PC-3 (cell line): ENCODE data around the gene SORBS2. TPM values are rescaled to one million over a fixed set of nuclear protein-coding genes. Genes with fewer than 3 reads are reported as not detected.

Source experiments
- ATAC-seq: fragments of 200-7000 bp; cut with Tn5 transposase; 2 replicates; pipeline ENCODE4 v1.9.1; 2020; ENCODE audit warnings: mild to moderate bottlenecking, moderate library complexity
- BruUV-seq: library from RNA; stranded (reverse); fragments of 400-500 nt; replicated peaks from 2 replicates; lab custom pipeline; 2021; lab: Mats Ljungman, UMichigan
- CTCF ChIA-PET: fragments of 300-600 bp; sonication (Branson Sonifier 250); formaldehyde crosslinking; loops from one replicate; lab custom pipeline; 2022; ENCODE audit warnings: antibody characterized with exemption; lab: Charles Lee
- POLR2A ChIA-PET: fragments of 300-600 bp; sonication (Branson Sonifier 250); formaldehyde crosslinking; loops from one replicate; lab custom pipeline; 2022; ENCODE audit warnings: antibody characterized with exemption; ENCODE audit not compliant: unreplicated experiment; lab: Charles Lee
- DNase-seq: peaks from one replicate; pipeline ENCODE4 v3.0.0-alpha.2; 2015
- H2AFZ ChIP-seq: fragments of 300-600 bp; sonication (generic); 2 replicates; pipeline ENCODE4 v1.6.0; 2016; ENCODE audit warnings: antibody characterized with exemption, low read length
- H3F3A ChIP-seq: fragments of 300-600 bp; sonication (generic); one replicate; pipeline ENCODE4 v1.6.0; 2017; ENCODE audit warnings: antibody characterized with exemption, low read length, control low read depth, mild to moderate bottlenecking; ENCODE audit not compliant: unreplicated experiment
- H3K27ac ChIP-seq: fragments of 300-600 bp; sonication (generic); 2 replicates; pipeline ENCODE4 v1.5.1; 2016; ENCODE audit warnings: mild to moderate bottlenecking, low read length
- H3K27me3 ChIP-seq: fragments of 300-600 bp; sonication (generic); 2 replicates; pipeline ENCODE4 v1.6.1; 2016; ENCODE audit warnings: low read length, mixed read lengths
- H3K36me3 ChIP-seq: fragments of 300-600 bp; sonication (generic); 2 replicates; pipeline ENCODE4 v1.6.1; 2016; ENCODE audit warnings: low read depth, mixed run types, low read length, mixed read lengths
- H3K4me1 ChIP-seq: fragments of 300-600 bp; sonication (generic); 2 replicates; pipeline ENCODE4 v1.5.1; 2016; ENCODE audit warnings: low read length; ENCODE audit not compliant: insufficient read depth
- H3K4me2 ChIP-seq: fragments of 300-600 bp; sonication (generic); 2 replicates; pipeline ENCODE4 v1.6.0; 2016; ENCODE audit warnings: low read length
- H3K4me3 ChIP-seq: fragments of 300-600 bp; sonication (generic); 2 replicates; pipeline ENCODE4 v1.5.1; 2016; ENCODE audit warnings: mild to moderate bottlenecking, low read length, mixed read lengths
- H3K79me2 ChIP-seq: fragments of 300-600 bp; sonication (generic); 2 replicates; pipeline ENCODE4 v1.6.1; 2017; ENCODE audit warnings: low read length, mixed read lengths
- H3K9ac ChIP-seq: fragments of 300-600 bp; sonication (generic); 2 replicates; pipeline ENCODE4 v1.6.0; 2016; ENCODE audit warnings: mild to moderate bottlenecking, low read length
- H3K9me2 ChIP-seq: fragments of 300-600 bp; sonication (generic); replicated peaks from 2 replicates; pipeline ENCODE4 v1.6.1; 2016; ENCODE audit warnings: mixed run types, low read length, mixed read lengths
- H3K9me3 ChIP-seq: fragments of 300-600 bp; sonication (generic); 2 replicates; pipeline ENCODE4 v1.6.1; 2016; ENCODE audit warnings: low read length, mixed read lengths
- H4K20me1 ChIP-seq: fragments of 300-600 bp; sonication (generic); 2 replicates; pipeline ENCODE4 v1.6.1; 2016; ENCODE audit warnings: low read length, mixed read lengths
- EZH2 ChIP-seq: fragments of 300-600 bp; sonication (generic); IDR thresholded peaks from one replicate; pipeline ENCODE4 v1.6.1; 2017; ENCODE audit warnings: antibody characterized with exemption, mild to moderate bottlenecking, low read length; ENCODE audit not compliant: unreplicated experiment
- EZH2phosphoT487 ChIP-seq: fragments of 300-600 bp; sonication (generic); IDR thresholded peaks from 2 replicates; pipeline ENCODE4 v1.6.1; 2018; ENCODE audit warnings: mild to moderate bottlenecking, antibody characterized with exemption, low read length, borderline replicate concordance
- intact Hi-C: fragments of 100-400 bp; cut with micrococcal nuclease; formaldehyde crosslinking; loops from 2 replicates; pipeline ENCODE4 v1.9.0; 2023
- total RNA-seq: library from RNA; depleted of rRNA; stranded (reverse); fragments of >200 nt; gene quantifications from 2 replicates; pipeline ENCODE4 v1.2.3, GENCODE V29; 2014
- TF ChIP-seq, protein P1 (sequence below): fragments of 300-600 bp; sonication (generic); conservative IDR thresholded peaks from 2 replicates; pipeline ENCODE4 v1.5.1; 2017; ENCODE audit warnings: antibody characterized with exemption, low read depth, mild to moderate bottlenecking, low read length

SORBS2 gene
- total RNA-seq, 1 experiment from 2014 or later = 3.6 TPM

DNA sequence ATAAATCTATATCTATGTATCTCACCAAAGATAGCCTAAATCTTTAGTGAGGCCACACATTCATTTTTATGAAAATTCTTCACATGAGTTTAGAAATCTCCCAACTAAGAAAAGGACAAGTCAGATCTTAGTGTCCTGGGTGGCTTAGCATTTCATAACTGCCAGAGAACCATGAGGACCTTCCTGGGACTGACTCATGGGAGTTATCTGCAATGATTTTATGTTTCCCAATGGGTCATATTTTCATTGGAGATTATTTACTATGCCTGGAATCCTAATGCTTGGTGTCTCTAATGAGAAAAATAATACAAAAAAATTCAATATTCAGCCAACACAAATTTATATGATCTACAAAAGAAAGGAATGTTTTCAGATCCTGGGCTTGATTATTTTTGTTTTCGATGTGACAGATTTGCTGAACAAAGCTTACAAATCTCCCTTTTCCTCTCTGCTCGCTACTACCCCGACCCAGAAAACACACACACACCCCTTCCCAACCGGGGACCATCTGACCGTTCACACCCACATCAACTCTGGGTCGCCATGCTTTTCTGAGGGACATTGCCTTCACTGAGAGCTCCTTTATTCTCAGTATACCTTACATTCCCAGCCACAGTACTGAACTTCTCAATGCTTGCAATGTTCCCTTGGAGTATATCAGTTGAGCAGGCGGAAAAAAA, 40.1 kb downstream of the SORBS2 start:
- intact Hi-C loops = loop anchor here (10.0 kb wide), 1 partner anchor 127 kb away; no protein-coding TSS in a partner anchor
- Histone ChIP-seq H3F3A (no peaks in the 10 kb centered on the region), H2AFZ (no peak overlapping the region), H3K4me3 (no peak overlapping the region), H3K36me3 (no peaks in the 10 kb centered on the region), H3K9ac (no peak overlapping the region), H3K9me2 (no peaks in the 10 kb centered on the region), H3K9me3 (no peaks in the 10 kb centered on the region), H3K4me1 (peaks cover 25% of the 10 kb centered on the region), H3K4me2 (no peak overlapping the region), H3K27ac (no peak overlapping the region), H3K79me2 (no peaks in the 10 kb centered on the region), H3K27me3 (no peaks in the 10 kb centered on the region), H4K20me1 (no peaks in the 10 kb centered on the region)
- BruUV-seq = no TSS peak
- ATAC-seq (no peak), DNase-seq (no peak)
- CTCF ChIA-PET = no interaction called here
- POLR2A ChIA-PET = no interaction called here
- TF ChIP-seq EZH2 (no peak), EZH2phosphoT487 (no peak)
- TF ChIP-seq, protein P1, sequence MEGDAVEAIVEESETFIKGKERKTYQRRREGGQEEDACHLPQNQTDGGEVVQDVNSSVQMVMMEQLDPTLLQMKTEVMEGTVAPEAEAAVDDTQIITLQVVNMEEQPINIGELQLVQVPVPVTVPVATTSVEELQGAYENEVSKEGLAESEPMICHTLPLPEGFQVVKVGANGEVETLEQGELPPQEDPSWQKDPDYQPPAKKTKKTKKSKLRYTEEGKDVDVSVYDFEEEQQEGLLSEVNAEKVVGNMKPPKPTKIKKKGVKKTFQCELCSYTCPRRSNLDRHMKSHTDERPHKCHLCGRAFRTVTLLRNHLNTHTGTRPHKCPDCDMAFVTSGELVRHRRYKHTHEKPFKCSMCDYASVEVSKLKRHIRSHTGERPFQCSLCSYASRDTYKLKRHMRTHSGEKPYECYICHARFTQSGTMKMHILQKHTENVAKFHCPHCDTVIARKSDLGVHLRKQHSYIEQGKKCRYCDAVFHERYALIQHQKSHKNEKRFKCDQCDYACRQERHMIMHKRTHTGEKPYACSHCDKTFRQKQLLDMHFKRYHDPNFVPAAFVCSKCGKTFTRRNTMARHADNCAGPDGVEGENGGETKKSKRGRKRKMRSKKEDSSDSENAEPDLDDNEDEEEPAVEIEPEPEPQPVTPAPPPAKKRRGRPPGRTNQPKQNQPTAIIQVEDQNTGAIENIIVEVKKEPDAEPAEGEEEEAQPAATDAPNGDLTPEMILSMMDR = no peak

DNA sequence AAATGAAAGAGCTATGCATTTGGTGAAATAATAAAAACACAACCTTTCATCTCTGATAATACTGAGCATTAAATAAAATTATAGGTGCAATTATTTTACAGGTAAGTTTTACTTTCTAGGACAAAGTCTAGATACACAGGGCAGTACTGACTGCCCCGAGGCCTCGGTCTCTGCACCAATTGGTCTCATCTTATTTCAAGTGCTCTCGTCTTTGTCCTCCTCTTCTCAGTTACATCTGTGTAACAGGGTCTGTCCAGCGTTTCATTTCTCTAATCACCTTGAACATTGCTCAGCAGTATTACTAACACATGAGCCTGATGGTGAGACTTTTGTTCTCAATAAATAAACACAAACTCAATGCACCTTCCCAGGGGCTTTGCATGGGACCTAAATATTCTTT, 44.5 kb downstream of the SORBS2 start:
- H3K27ac ChIP-seq = no peak overlapping the region
- no peak overlapping the region for H3K9ac ChIP-seq
- intact Hi-C loops = no loop called here
- no TSS peak for BruUV-seq
- H3K79me2 ChIP-seq = no peaks in the 10 kb centered on the region
- no peaks in the 10 kb centered on the region for H4K20me1 ChIP-seq
- no peak overlapping the region for H3K4me3 ChIP-seq
- H3K27me3 ChIP-seq = no peaks in the 10 kb centered on the region
- no peaks in the 10 kb centered on the region for H3F3A ChIP-seq
- no peaks in the 10 kb centered on the region for H3K36me3 ChIP-seq
- TF ChIP-seq EZH2 = no peak
- TF ChIP-seq, protein P1 = no peak
- TF ChIP-seq EZH2phosphoT487 = no peak
- no peak overlapping the region for H2AFZ ChIP-seq
- CTCF ChIA-PET = no interaction called here
- POLR2A ChIA-PET = no interaction called here
- H3K4me2 ChIP-seq = no peak overlapping the region
- no peaks in the 10 kb centered on the region for H3K9me3 ChIP-seq
- no peaks in the 10 kb centered on the region for H3K9me2 ChIP-seq
- peaks cover 14% of the 10 kb centered on the region for H3K4me1 ChIP-seq
- no peak for ATAC-seq
- DNase-seq = no peak

GRCh38 chr4:185764876-185765275, 47.1 kb downstream of the SORBS2 start:
- POLR2A ChIA-PET = interaction anchor here (0.6 kb wide), 1 partner anchor 180 kb away, joined by 3 read pairs; no protein-coding TSS in a partner anchor

More at GRCh38 chr4:185764876-185765275, 47.1 kb downstream of the SORBS2 start:
- peak; percentile 43; the same call in 1 of the 2 replicates for ATAC-seq
- Histone ChIP-seq H2AFZ (no peak overlapping the region), H3K9ac (no peak overlapping the region), H3F3A (no peaks in the 10 kb centered on the region), H4K20me1 (no peaks in the 10 kb centered on the region), H3K27me3 (no peaks in the 10 kb centered on the region), H3K27ac (no peak overlapping the region), H3K9me3 (no peaks in the 10 kb centered on the region), H3K4me1 (peaks cover 25% of the 10 kb centered on the region), H3K9me2 (no peaks in the 10 kb centered on the region), H3K79me2 (no peaks in the 10 kb centered on the region), H3K4me3 (no peak overlapping the region), H3K4me2 (no peak overlapping the region), H3K36me3 (no peaks in the 10 kb centered on the region)
- peak; percentile 63 for DNase-seq
- intact Hi-C loops = no loop called here
- no TSS peak for BruUV-seq
- CTCF ChIA-PET = no interaction called here
- no peak for TF ChIP-seq EZH2phosphoT487
- TF ChIP-seq, protein P1 = no peak
- TF ChIP-seq EZH2 = no peak
